Astrocyte (in vitro differentiated cells and primary cell): ENCODE measurements around the gene HIPK2. TPM values are rescaled to one million over a fixed set of nuclear protein-coding genes. Genes with fewer than 3 reads are reported as not detected.

Experiments used
- DNase-seq: peaks from one replicate; pipeline ENCODE4 v3.0.0-alpha.2; 2010; ENCODE audit warnings: low read depth
- FAIRE-seq: peaks from 2 replicates; lab custom pipeline; 2011; peaks lifted over from hg19 to GRCh38; lab: Jason Lieb, UNC
- H2AFZ ChIP-seq: 2 replicates; pipeline ENCODE4 v1.6.0; 2012; ENCODE audit warnings: low read depth, low read length, inconsistent platforms
- H3K27ac ChIP-seq: 2 replicates; pipeline ENCODE4 v1.5.1; 2011; ENCODE audit warnings: low read depth, low read length, inconsistent platforms
- H3K27me3 ChIP-seq: 2 replicates; pipeline ENCODE4 v1.6.0; 2011; ENCODE audit warnings: low read length, inconsistent platforms; ENCODE audit not compliant: insufficient read depth
- H3K36me3 ChIP-seq: 2 replicates; pipeline ENCODE4 v1.5.1; 2011; ENCODE audit warnings: low read length, inconsistent platforms; ENCODE audit not compliant: insufficient read depth
- H3K4me1 ChIP-seq: 2 replicates; pipeline ENCODE4 v1.5.1; 2011; ENCODE audit warnings: low read length, inconsistent platforms; ENCODE audit not compliant: insufficient read depth
- H3K4me2 ChIP-seq: 2 replicates; pipeline ENCODE4 v1.6.0; 2012; ENCODE audit warnings: low read length, inconsistent platforms
- H3K4me3 ChIP-seq: 2 replicates; pipeline ENCODE4 v1.5.1; 2011; ENCODE audit warnings: low read depth, mild to moderate bottlenecking, low read length, inconsistent platforms; ENCODE audit not compliant: insufficient read depth
- H3K79me2 ChIP-seq: 2 replicates; pipeline ENCODE4 v1.6.0; 2012; ENCODE audit warnings: mild to moderate bottlenecking, low read length, inconsistent platforms; ENCODE audit not compliant: insufficient read depth
- H3K9ac ChIP-seq: 2 replicates; pipeline ENCODE4 v1.6.0; 2012; ENCODE audit warnings: mild to moderate bottlenecking, low read length, inconsistent platforms
- H3K9me3 ChIP-seq: 2 replicates; pipeline ENCODE4 v1.5.1; 2012; ENCODE audit warnings: low read depth, mild to moderate bottlenecking, low read length, inconsistent platforms; ENCODE audit not compliant: insufficient read depth
- H4K20me1 ChIP-seq: 2 replicates; pipeline ENCODE4 v1.6.0; 2012; ENCODE audit warnings: low read length, inconsistent platforms; ENCODE audit not compliant: insufficient read depth
- H3K27ac Mint-ChIP-seq: one replicate; pipeline ENCODE4 v1.8.0; 2021; ENCODE audit warnings: mild to moderate bottlenecking, mixed read lengths; ENCODE audit not compliant: unreplicated experiment
- H3K27me3 Mint-ChIP-seq: one replicate; pipeline ENCODE4 v1.8.0; 2021; ENCODE audit warnings: low read depth, mixed read lengths; ENCODE audit not compliant: unreplicated experiment
- H3K36me3 Mint-ChIP-seq: one replicate; pipeline ENCODE4 v1.8.0; 2021; ENCODE audit warnings: low read depth, mixed read lengths; ENCODE audit not compliant: unreplicated experiment
- H3K4me1 Mint-ChIP-seq: one replicate; pipeline ENCODE4 v1.8.0; 2021; ENCODE audit warnings: low read depth, mixed read lengths; ENCODE audit not compliant: unreplicated experiment
- H3K4me3 Mint-ChIP-seq: one replicate; pipeline ENCODE4 v1.8.0; 2021; ENCODE audit warnings: mild to moderate bottlenecking, moderate library complexity, mixed read lengths; ENCODE audit not compliant: unreplicated experiment
- H3K9me3 Mint-ChIP-seq: one replicate; pipeline ENCODE4 v1.8.0; 2021; ENCODE audit warnings: mild to moderate bottlenecking, mixed read lengths; ENCODE audit not compliant: unreplicated experiment
- CTCF ChIP-seq: IDR thresholded peaks from 2 replicates; pipeline ENCODE4 v1.5.1; 2011; ENCODE audit warnings: low read depth, mild to moderate bottlenecking, inconsistent platforms, low read length, moderate library complexity; ENCODE audit not compliant: insufficient read depth
- EZH2 ChIP-seq: IDR thresholded peaks from 2 replicates; pipeline ENCODE4 v1.6.1; 2012; ENCODE audit warnings: mild to moderate bottlenecking, low read length, inconsistent platforms; ENCODE audit not compliant: insufficient read depth
- total RNA-seq: library from RNA; stranded (reverse); gene quantifications from 2 replicates; pipeline ENCODE4 v1.2.1, GENCODE V29; 2021

HIPK2 gene
- total RNA-seq, 1 donor from 2014 or later = 35.8 TPM

GRCh38 chr7:139582130-139582650 lies 195.6 kb downstream of the HIPK2 start:
- H3K4me3 ChIP-seq = no peak overlapping the region
- no peak overlapping the region for H3K4me2 ChIP-seq
- H3K27ac ChIP-seq = no peak overlapping the region
- no peak for TF ChIP-seq CTCF
- TF ChIP-seq EZH2 = no peak
- FAIRE-seq (no peak), DNase-seq (no peak)
- no peaks in the 10 kb centered on the region for H3K79me2 ChIP-seq
- H4K20me1 ChIP-seq = peaks cover 4% of the 10 kb centered on the region
- Mint-ChIP-seq H3K27me3 (no peaks in the 10 kb centered on the region), H3K36me3 (peaks cover 18% of the 10 kb centered on the region), H3K4me1 (no peaks in the 10 kb centered on the region), H3K27ac (no peak overlapping the region), H3K9me3 (no peaks in the 10 kb centered on the region), H3K4me3 (no peak overlapping the region)
- no peak overlapping the region for H3K9ac ChIP-seq
- no peaks in the 10 kb centered on the region for H3K4me1 ChIP-seq
- H2AFZ ChIP-seq = no peak overlapping the region
- H3K27me3 ChIP-seq = no peaks in the 10 kb centered on the region
- peaks cover 30% of the 10 kb centered on the region for H3K36me3 ChIP-seq
- H3K9me3 ChIP-seq = no peaks in the 10 kb centered on the region

- Mint-ChIP-seq H3K4me3 (no peak overlapping the region), H3K36me3 (peaks cover 22% of the 10 kb centered on the region), H3K9me3 (no peaks in the 10 kb centered on the region), H3K27me3 (no peaks in the 10 kb centered on the region), H3K27ac (no peak overlapping the region), H3K4me1 (no peaks in the 10 kb centered on the region)
- FAIRE-seq (no peak), DNase-seq (no peak)
- H3K4me2 ChIP-seq = no peak overlapping the region
- H3K27ac ChIP-seq = no peak overlapping the region
- no peaks in the 10 kb centered on the region for H3K4me1 ChIP-seq
- H3K79me2 ChIP-seq = no peaks in the 10 kb centered on the region
- TF ChIP-seq EZH2 (no peak), CTCF (no peak)
- no peaks in the 10 kb centered on the region for H3K27me3 ChIP-seq
- peaks cover 4% of the 10 kb centered on the region for H4K20me1 ChIP-seq
- peaks cover 21% of the 10 kb centered on the region for H3K36me3 ChIP-seq
- H3K9me3 ChIP-seq = no peaks in the 10 kb centered on the region
- H3K4me3 ChIP-seq = no peak overlapping the region
- H2AFZ ChIP-seq = no peak overlapping the region
- H3K9ac ChIP-seq = no peak overlapping the region
These were observed 197.4 kb downstream of the HIPK2 start for GRCh38 chr7:139580435-139580834.

- H3K9me3 ChIP-seq = no peaks in the 10 kb centered on the region
- no peaks in the 10 kb centered on the region for H3K27me3 ChIP-seq
- H3K9me3 Mint-ChIP-seq = no peaks in the 10 kb centered on the region
- H3K4me2 ChIP-seq = no peak overlapping the region
- peaks cover 11% of the 10 kb centered on the region for H3K36me3 ChIP-seq
- no peak overlapping the region for H3K27ac ChIP-seq
- no peak overlapping the region for H3K9ac ChIP-seq
- no peaks in the 10 kb centered on the region for H3K27me3 Mint-ChIP-seq
- no peak for FAIRE-seq
- H3K4me1 Mint-ChIP-seq = no peaks in the 10 kb centered on the region
- H3K4me3 Mint-ChIP-seq = no peak overlapping the region
- H3K79me2 ChIP-seq = no peaks in the 10 kb centered on the region
- H3K4me3 ChIP-seq = no peak overlapping the region
- H3K36me3 Mint-ChIP-seq = peaks cover 19% of the 10 kb centered on the region
- peaks cover 4% of the 10 kb centered on the region for H4K20me1 ChIP-seq
- no peak overlapping the region for H2AFZ ChIP-seq
- H3K27ac Mint-ChIP-seq = no peak overlapping the region
- no peaks in the 10 kb centered on the region for H3K4me1 ChIP-seq
- no peak for TF ChIP-seq EZH2
- TF ChIP-seq CTCF = no peak
- DNase-seq = no peak
These were observed 201.4 kb downstream of the HIPK2 start for GRCh38 chr7:139576179-139576973.
